Testis (tissue), 3 donors: ENCODE data around the gene B3GALT6. TPM values are rescaled to one million over a fixed set of nuclear protein-coding genes. Genes with fewer than 3 reads are reported as not detected.

ENCODE experiments used
- DNase-seq: peaks from one replicate; pipeline ENCODE4 v3.0.0-alpha.2; 2019
- H3K27ac ChIP-seq, 2 donors: fragments of 200-600 bp; sonication (generic); one replicate each; pipeline ENCODE4 v1.5.1; 2019
- H3K27me3 ChIP-seq: fragments of 200-600 bp; sonication (generic); one replicate; pipeline ENCODE4 v1.5.1; 2019
- H3K36me3 ChIP-seq: fragments of 200-600 bp; sonication (generic); one replicate; pipeline ENCODE4 v1.5.1; 2017; ENCODE audit warnings: low read depth; ENCODE audit errors: missing control alignments
- H3K4me1 ChIP-seq: fragments of 200-600 bp; sonication (generic); one replicate; pipeline ENCODE4 v1.5.1; 2019
- H3K4me3 ChIP-seq, 2 donors: fragments of 200-600 bp; sonication (generic); one replicate each; pipeline ENCODE4 v1.5.1; 2017 to 2019
- H3K9me3 ChIP-seq: fragments of 200-600 bp; sonication (generic); one replicate; pipeline ENCODE4 v1.5.1; 2017
- CTCF ChIP-seq, 3 experiments: fragments of 450-650 bp in 2 of 3; fragments of 200-600 bp in 1 of 3; sonication (generic) in 1 of 3; IDR thresholded peaks; one replicate each; pipeline ENCODE4 v1.5.1; 2016 to 2019; ENCODE audit warnings: antibody characterized with exemption in 3 of 3, mild to moderate bottlenecking in 2 of 3, moderate library complexity in 1 of 3
- POLR2A ChIP-seq: fragments of 450-650 bp; IDR thresholded peaks from one replicate; pipeline ENCODE4 v1.6.1; 2017; ENCODE audit warnings: antibody characterized with exemption, mild to moderate bottlenecking, moderate library complexity
- WGBS, 2 donors: methylation state at CpG; one replicate each; pipeline ENCODE4 v1.1.5; 2018; 5-methylcytosine and 5-hydroxymethylcytosine counted together
- intact Hi-C: fragments of 100-400 bp; cut with DNase I; formaldehyde crosslinking; loops from one replicate; pipeline ENCODE4 v1.15.1; 2023; ENCODE audit warnings: low total_unique reads
- polyA plus RNA-seq: library from polyadenylated mRNA; stranded (reverse); fragments of 350-450 nt; fragmentation: Illumina TruSeq; extraction: RNeasy Lipid Tissue Mini Kit (QIAGEN cat#74804); gene quantifications from one replicate; pipeline ENCODE4 v1.2.3, GENCODE V29; 2014; ENCODE audit warnings: low read depth, low replicate concordance; ENCODE audit not compliant: insufficient read depth
- total RNA-seq, 2 donors: library from RNA; depleted of rRNA; stranded (reverse); fragments of >200 nt; gene quantifications; one replicate each; pipeline ENCODE4 v1.2.3, GENCODE V29; 2016

The B3GALT6 gene
- total and polyA plus RNA-seq, 3 donors from 2014 or later = 8.5 to 37.3 (median 26.1) TPM

GRCh38 chr1:1264026-1264425 is 32.0 kb downstream of the B3GALT6 start:
- H3K27ac ChIP-seq = no peak overlapping the region
- no peaks in the 10 kb centered on the region for H3K27me3 ChIP-seq
- no peak overlapping the region for H3K4me3 ChIP-seq
- DNase-seq = no peak
- no peaks in the 10 kb centered on the region for H3K9me3 ChIP-seq
- intact Hi-C loops = no loop called here
- H3K4me1 ChIP-seq = peaks cover 4% of the 10 kb centered on the region
- no peaks in the 10 kb centered on the region for H3K36me3 ChIP-seq
- 90 to 91% methylated on average over 9 of the region's 9 CpGs for WGBS, 2 donors
- TF ChIP-seq POLR2A (no peak), CTCF (IDR thresholded peaks at IDR 0.05) (no peak)

- H3K36me3 ChIP-seq = no peaks in the 10 kb centered on the region
- no peak overlapping the region for H3K27ac ChIP-seq
- no peaks in the 10 kb centered on the region for H3K27me3 ChIP-seq
- WGBS, 2 donors = 60 to 78% methylated on average over 8 to 10 of the region's 10 CpGs
- DNase-seq = no peak
- no peaks in the 10 kb centered on the region for H3K9me3 ChIP-seq
- no peak overlapping the region for H3K4me3 ChIP-seq
- intact Hi-C loops = no loop called here
- H3K4me1 ChIP-seq = peaks cover 4% of the 10 kb centered on the region
- TF ChIP-seq POLR2A = no peak
Measured at GRCh38 chr1:1264868-1265272, 32.8 kb downstream of the B3GALT6 start.

- whole genome bisulfite sequencing, 2 donors = 92% methylated on average over 32 to 39 of the region's 39 CpGs
- no peaks in the 10 kb centered on the region for H3K27me3 ChIP-seq
- DNase-seq = no peak
- H3K9me3 ChIP-seq = no peaks in the 10 kb centered on the region
- TF ChIP-seq CTCF (IDR thresholded peaks at IDR 0.05) (no peak), POLR2A (no peak)
- H3K36me3 ChIP-seq = no peaks in the 10 kb centered on the region
- H3K4me3 ChIP-seq = no peak overlapping the region
- H3K4me1 ChIP-seq = peaks cover 29% of the 10 kb centered on the region
- H3K27ac ChIP-seq = no peak overlapping the region
- intact Hi-C loops = no loop called here
Measured at GRCh38 chr1:1267488-1268283, 35.6 kb downstream of the B3GALT6 start.

- intact Hi-C loops = no loop called here
- no peak overlapping the region for H3K4me3 ChIP-seq
- H3K9me3 ChIP-seq = no peaks in the 10 kb centered on the region
- no peak overlapping the region for H3K27ac ChIP-seq
- peaks cover 32% of the 10 kb centered on the region for H3K4me1 ChIP-seq
- WGBS, 2 donors = 90 to 100% methylated on average over 5 to 13 of the region's 13 CpGs
- no peaks in the 10 kb centered on the region for H3K27me3 ChIP-seq
- H3K36me3 ChIP-seq = no peaks in the 10 kb centered on the region
- TF ChIP-seq CTCF (IDR thresholded peaks at IDR 0.05) = no peak
- no peak for TF ChIP-seq POLR2A
- no peak for DNase-seq
Measured at GRCh38 chr1:1268284-1268682, 36.2 kb downstream of the B3GALT6 start.

- Histone ChIP-seq H3K4me1 (peaks cover 40% of the 10 kb centered on the region), H3K4me3 (no peak overlapping the region), H3K27ac (peak overlapping the region in 1 of 2 donors; percentile 31), H3K36me3 (no peaks in the 10 kb centered on the region), H3K27me3 (no peaks in the 10 kb centered on the region), H3K9me3 (no peaks in the 10 kb centered on the region)
- DNase-seq = no peak
- no peak for TF ChIP-seq CTCF (IDR thresholded peaks at IDR 0.05)
- no peak for TF ChIP-seq POLR2A
- WGBS, 2 donors = 49 to 81% methylated on average over 5 to 7 of the region's 7 CpGs
- intact Hi-C loops = no loop called here
Measured at GRCh38 chr1:1270813-1271212, 38.8 kb downstream of the B3GALT6 start.
